Fibroblast of skin of back (primary cell): ENCODE measurements around the gene OSR1. TPM values are rescaled to one million over a fixed set of nuclear protein-coding genes. Genes with fewer than 3 reads are reported as not detected.
"Not testable (repeated sequence)": the region's sequence is repeated elsewhere in the genome, so short reads cannot be mapped to it uniquely, and the experiment has no call there.

ENCODE experiments used
- DNase-seq: peaks from one replicate; pipeline ENCODE4 v3.0.0-alpha.2; 2013
- polyA plus RNA-seq, 2 experiments: library from polyadenylated mRNA; unstranded; fragments of 120-200 nt; gene quantifications; one replicate each; pipeline ENCODE4 v1.2.1, GENCODE V29; 2013; ENCODE audit not compliant: insufficient read length in 2 of 2

Gene OSR1
- 7.9 TPM for polyA plus RNA-seq (2013, experiment 1 of 2; ENCODE audit: insufficient read length)
- polyA plus RNA-seq (2013, experiment 2 of 2; ENCODE audit: insufficient read length) = 4.5 TPM

DNA sequence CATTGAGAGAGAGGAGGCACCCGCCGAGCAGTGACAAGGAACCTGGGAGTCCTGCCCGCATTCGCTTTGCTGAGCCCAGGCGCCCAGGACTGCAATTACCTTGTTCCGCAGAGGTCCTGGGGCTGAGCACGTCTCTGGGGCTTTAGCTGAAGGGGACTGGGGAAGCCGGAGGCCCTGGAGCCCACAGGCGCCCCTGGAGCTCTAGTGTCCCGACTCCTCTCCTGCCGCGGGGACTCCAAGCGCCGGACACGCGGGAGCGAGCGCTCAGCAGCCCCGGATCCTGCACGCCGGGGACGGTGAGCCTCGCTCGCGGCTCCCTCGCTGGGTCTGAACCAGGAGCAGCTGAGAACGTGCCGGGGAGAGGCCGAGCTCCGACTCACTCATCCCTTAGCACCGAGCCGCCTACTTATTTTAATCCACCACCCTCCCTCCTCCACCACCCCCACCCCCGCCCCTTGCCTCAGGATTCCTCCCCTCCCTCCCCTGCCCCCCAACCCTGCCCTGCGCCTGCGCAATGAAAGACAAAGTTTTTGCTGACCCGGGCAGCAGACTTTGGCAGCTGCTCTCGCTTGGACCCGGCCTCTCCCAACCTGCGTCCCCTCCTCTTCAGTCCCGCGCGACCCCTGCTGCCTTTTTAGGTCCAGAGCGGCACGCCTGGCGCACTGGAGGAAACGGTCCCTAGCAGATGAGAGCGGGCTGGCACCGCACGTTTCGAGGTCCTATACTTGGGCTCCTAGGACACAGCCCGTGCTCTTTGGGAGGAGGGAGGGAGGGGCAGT, at the start of gene OSR1:
TSS of gene OSR1 (minus strand) at position 382 of the 779 bp plus-strand sequence. CDS start 4,818 bp downstream, outside the sequence.
- peak; percentile 84 for DNase-seq

DNA sequence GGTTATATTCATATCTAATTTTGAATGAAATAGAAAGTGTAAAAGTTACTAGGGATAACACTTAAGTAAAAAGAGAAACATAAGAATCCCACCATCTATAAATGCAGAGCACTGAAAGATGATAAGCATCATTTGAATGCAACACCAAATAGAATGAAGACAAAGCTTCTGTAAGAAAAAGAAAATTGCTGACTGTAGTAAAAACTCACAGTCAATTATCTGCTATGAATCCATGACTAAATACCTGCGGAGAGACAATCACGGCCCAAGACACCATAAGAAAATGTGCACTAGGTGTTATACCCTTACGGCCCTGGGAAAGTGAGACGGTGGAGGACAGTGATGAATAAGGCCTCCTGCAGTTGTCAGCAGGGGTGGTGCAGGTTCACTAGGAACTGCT, 45.4 kb upstream of the OSR1 start:
- DNase-seq = no peak

DNA sequence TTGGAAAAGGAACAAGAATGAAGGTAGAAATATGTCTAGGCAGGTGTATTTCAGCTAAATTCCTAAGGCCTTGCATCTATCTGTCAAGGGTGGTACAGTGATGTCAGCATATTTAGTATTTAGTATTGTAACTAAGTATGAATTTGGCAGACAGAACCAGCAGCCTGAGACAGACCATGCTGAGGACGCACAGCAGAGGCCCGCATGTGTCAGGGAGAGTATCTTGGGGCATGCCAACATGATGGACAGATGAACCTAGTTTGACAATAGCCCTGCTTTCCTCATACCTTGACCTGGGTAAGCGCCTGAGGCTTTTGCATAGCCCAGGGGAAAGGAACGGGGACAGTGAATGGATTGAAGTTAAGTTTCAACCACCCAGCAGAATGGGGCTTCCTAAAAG, 33.8 kb upstream of the OSR1 start:
- DNase-seq = no peak

DNA sequence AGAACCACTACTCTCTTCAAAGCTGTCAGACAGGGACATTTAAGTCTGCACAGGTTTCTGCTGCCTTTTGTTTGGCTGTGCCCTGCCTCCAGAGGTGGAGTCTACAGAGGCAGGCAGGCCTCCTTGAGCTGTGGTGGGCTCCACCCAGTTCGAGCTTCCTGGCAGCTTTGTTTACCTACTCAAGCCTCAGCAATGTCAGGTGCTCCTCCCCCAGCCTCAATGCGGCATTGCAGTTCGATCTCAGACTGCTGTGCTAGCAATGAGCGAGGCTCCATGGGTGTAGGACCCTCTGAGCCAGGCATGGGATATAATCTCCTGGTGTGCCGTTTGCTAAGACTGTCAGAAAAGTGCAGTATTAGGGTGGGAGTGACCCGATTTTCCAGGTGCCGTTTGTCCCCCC, 31.0 kb upstream of the OSR1 start:
- DNase-seq = not testable (repeated sequence)

DNA sequence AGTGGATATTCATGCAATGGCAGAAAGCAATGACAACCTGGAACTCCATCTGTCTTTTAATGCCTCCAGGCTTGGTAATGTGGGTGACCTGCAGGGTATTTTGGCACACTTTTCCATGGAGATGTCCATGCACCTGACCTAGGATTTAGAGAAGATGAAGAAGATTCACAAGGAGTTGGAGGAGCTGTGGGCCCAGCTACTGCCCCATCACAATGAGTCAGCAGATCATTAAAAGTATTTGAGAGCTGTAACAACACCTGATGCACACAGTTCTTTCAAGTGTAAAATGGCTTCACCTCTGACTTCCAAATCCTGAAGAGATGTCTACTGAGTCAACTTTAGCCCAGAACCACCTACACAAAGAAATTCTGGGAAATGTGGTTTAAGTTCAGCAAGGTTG, 22.1 kb upstream of the OSR1 start:
- no peak for DNase-seq

DNA sequence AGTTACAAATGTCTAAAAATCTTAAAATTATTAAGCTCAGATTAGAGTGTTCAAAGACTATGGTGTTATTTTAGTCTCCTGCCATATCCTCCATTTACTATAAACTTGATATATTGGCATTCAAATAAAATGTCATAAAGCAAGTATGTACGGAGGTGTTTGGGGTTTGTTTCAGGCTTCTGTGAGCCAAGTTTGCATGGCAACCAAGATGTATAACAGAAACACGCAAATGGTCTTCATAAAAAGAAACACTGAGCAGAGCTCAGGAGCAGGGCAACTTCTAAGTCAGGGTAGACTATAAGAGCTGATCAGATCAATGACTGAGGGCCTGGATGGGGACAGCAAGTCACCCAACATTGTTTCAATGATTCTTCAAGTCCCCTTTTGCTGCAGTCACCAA, 20.5 kb upstream of the OSR1 start:
- no peak for DNase-seq

DNA sequence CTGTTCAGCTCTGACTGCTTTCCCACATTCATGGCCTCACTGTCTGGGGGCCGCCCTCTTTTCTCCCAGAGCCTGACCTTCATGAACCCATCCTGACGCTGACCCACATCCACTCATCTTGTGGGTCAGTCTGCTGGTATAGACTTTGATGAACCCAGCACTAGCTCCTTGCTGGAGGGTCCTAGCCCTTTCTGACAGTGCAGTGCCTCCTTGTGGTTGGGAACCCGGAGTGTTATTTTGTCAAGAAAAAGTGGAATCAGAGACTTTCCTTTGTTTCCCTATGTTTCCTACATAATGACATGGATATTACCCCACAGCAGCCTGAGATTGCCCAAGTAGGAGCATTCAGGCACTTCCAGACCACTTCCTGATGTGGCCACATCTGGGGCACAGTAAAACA, 19.3 kb upstream of the OSR1 start:
- DNase-seq = no peak

DNA sequence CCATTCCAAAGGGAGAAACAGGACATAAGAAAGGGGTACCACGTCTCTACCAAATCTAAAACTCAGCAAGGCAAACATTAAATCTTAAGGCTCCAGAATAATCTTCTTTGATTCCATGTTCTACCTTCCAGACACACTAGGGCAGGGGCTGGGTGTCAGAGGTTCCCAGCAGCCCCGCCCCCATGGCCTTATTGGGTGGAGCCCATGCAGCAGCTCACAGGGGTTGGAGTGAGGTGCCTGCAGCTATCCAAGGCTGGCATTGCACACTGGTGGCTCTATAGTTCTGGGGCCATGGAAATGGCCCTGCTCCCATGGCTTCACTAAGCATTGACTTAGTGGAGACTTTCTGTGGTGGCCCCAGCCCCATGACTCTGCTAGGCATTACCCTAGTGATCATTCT, 14.9 kb upstream of the OSR1 start:
- no peak for DNase-seq

DNA sequence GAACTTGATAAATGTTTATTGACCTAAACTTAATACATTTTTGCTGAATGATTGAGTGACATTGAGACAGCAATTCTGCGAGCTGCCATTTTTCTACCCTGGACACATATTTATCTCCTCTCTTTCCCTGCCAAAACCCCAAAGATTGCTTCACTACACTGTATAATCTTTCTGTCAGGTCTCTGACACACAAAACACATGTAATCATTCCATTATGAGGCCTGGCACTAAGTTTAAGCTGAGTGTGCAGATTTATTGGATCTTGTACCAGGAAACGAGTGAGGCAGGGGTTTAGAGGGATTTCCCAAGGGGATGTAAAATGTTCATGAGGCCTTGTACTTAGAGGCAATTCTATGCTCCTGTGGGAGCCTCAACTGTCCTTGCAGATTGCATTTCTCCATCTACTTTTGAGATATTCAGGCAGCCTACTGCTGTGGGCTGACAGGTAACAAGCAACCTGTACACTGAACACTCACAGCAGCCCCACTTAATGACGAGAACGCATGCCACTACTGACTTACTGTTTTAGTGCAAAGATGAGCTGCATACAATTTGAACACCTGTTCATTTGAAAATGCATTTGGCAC, 13.7 kb upstream of the OSR1 start:
- no peak for DNase-seq

DNA sequence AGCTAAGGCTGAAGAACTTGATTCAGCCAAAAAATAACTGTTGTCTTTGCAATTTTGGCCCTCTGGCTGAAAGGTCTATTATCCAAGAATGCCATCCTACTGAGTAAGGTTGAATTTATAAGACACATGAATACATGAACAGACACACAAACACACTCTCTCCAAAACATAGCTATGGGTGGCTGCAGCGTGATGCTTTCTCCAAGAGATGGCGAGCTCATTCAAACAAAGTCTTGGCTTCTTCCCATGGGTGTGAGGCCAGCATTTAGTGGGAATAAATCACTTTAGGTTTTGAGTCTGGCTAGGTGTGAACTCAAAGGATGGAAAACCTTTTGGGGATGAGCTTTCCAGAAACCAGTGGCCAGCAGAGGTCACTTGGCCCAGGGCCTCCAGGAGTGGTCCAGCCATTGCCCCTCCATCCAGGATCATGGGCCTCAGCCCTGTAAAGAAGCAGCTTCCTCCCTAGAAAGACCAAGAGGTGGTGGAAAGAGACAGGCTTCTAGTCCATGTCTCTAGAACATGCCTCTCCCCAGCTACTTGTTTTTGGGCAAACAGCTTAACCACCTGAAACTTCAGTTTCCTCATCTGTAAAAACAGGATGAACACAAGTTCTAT, 11.0 kb upstream of the OSR1 start:
- DNase-seq = peak; percentile 60

DNA sequence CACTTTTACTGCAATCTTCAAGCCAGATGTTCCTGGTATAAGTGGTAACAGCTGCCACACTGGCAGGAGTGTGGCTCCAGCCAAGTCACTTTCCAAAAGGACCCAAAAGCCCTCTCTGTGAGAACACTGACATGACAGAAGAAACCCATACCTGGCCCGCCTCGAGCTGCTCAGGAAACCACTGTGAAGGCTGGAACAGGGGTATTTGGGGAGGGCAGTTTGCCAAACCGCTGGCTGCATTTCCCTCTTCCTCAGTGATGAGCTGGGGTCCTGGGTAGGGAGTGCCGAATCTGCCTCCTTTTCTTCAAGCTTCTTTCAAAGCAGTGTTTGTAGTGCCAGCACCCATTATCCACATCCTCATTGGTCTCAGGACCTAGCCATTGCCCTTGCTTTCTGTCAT, 10.3 kb upstream of the OSR1 start:
- no peak for DNase-seq

DNA sequence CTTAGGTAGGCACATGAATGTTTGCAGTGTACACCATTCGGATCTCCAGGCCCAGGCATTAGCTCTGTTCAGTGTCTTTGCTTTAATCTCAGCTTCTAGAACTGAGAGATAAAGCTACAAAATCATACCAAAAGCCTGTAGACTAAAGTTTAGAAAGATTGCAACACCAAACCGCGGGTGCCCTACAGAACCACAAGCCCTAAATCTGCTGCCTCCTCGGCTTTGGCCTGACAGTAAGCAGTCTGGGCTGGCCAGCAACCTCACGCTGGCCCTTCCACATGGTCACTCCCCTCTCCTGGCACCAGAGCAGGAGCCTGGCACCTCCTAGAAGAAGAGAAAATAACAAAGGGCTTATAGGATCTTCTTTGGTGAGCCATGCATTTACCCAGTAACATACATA, 8.9 kb upstream of the OSR1 start:
- no peak for DNase-seq

DNA sequence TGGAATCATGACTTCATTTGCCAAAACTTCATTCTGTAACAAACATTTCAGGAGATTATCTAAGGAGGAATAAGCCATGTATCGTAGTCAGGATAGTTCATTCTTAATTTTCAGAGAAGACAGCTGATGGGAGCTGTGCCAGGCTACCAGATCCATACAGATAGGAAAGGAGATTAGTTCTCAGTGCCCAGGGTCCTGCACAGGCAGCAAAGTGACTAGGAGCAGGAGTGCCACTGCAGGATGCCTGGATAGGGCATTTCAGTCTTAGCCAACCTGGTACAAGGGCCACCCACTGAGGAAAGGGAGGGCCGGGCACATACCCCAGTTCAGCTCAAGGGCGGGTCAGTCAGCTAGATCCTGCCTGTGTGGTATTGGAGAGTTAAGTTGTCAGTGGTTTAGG, 6.7 kb upstream of the OSR1 start:
- DNase-seq = no peak

DNA sequence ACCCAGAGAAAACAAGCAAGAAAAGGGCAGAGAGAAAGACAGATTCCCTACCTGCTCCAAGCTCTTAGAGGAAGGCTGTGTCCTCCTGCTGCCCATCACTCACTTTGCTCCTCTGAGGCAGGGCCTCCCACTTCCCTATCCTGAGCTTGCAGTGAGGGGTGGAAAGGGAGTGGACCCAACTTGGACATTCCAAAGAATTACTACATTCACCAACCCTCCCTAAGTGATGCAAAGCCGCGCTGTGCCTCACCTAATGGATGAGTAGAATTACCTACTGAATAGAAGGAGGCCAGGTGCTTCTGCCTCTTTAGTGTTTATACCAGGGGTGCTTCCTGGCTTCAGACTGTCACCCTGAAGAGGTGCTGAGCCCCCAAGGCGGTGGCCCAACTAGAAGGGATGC, 5.6 kb upstream of the OSR1 start:
- no peak for DNase-seq

DNA sequence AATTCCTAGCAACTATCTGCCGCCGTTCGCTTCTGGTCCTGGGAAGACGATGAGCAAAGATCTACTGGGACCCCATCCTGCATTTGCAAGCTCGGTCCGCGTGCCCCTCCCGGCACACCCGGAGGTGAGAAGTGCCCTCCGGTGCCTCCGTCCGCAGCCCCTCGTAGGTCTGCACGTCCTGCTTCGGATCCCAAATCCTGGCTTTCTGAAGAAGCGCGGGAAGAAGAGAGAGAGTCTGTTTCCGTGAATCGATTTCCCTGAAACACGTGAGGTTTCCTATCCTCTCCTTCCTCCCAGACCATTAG, 5.0 kb upstream of the OSR1 start:
- DNase-seq = no peak

DNA sequence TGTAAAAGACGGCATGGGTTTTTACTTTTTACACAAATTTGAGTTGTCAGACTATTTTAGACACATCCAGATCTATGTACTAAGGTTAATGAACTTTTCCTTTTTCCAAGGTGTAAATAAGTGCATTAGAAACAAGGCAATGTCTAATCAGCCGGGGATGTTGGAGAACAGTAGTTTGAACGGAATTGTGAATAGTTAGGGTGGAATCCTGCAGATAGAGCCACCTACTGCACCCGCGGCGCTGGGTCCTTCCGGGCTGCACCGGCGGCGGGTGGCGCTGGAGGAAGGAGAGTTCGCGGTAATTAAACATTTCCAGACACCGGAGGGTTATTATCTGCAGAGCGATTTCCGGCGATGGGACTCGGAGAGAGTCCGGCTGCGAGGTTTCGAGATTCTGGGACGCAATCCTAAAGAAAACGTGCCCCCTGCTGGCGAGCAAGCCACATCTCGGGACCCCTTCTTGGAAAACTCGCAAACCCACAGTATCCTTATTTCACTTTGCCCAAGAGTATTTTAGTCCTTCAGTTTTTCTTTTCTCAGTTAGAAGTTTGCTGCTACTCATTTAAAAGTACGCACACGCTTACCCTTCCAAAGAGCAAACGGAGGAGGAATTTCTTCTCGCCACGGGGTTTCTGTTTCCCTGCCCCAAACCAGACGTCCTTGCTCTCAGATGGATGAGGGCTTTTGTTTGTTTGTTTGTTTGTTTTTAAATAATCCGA, 4.5 kb upstream of the OSR1 start:
- DNase-seq = peak; percentile 86

DNA sequence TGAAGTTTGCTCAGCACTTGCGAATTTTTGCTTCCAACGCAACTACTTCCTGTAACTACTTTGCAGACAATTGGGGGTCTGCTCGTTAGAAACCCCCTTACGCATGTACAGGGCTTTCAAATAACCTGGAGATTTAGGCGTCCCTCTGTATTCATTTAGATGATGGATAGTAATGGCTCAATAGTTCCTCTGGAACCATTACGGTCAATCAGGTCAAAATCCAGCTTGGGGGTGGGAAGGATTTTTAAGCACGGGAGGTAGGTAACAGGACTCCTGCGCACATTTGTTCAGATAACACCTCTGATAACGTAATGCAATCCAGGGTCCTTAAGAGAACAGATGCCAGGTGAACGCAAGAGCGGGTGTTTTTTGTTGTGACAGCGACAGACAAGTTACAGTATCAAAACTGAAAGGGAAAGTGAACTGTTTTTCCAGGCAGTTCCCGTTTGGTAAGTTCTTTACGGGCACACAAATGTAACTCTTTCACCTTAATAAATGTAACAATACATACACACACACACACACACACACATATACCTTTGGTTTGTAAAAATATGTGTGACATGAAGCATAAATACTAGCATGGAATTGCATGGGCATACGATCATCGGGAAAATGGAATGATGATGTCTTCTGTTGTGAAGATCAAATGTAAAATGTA, 3.8 kb upstream of the OSR1 start:
- peak; percentile 31 for DNase-seq

DNA sequence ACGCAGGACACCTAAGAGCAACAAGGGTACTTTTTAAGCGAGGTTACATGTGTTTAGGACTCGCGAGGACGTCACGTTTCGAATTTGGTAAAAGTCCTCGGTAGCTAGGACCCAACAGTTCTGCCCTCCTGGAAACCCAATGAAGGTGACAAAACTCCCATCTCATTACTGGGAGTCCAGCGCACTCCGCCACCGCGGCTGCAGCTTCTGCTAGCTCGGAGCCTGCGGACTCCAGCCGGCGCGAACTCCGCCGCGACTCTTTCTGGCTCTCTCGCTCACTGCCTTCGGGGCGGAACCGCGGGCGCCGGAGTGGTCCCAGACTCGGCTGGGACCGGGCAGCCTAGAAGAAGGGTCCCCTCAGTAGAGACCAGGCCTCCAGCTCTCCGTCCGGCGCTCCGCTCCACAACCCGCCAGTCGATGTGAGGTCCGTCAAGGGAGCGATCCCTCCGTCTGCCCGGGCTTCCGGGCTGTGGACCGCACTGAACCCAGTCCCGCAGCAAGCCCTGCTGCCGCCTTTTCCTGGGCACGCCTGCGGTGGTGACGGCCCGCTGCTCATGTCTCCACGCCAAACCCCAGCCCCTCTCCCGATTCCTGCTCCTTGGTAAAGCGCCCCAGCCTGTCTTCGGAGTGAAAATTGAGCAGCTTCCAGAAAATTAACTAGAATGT, 3.0 kb upstream of the OSR1 start:
- peak; percentile 40 for DNase-seq

DNA sequence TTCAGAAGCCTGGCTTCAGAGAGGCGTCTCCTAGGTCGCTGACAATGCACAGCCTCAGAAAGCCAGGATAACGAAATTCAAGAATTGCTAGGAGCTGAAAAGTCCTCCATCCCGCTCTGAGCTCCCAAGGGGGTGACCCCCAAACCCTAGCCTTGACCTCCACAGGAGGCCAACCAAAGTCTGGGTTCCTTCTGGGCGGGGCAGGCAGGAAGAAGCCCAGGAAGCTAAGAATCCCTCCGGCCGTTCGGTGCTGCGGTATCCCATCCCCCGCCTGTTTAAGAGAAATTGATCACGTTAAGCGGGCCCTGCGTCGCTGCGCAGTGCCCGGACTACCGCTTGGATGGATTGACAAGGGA, 2.5 kb upstream of the OSR1 start:
- DNase-seq = no peak

DNA sequence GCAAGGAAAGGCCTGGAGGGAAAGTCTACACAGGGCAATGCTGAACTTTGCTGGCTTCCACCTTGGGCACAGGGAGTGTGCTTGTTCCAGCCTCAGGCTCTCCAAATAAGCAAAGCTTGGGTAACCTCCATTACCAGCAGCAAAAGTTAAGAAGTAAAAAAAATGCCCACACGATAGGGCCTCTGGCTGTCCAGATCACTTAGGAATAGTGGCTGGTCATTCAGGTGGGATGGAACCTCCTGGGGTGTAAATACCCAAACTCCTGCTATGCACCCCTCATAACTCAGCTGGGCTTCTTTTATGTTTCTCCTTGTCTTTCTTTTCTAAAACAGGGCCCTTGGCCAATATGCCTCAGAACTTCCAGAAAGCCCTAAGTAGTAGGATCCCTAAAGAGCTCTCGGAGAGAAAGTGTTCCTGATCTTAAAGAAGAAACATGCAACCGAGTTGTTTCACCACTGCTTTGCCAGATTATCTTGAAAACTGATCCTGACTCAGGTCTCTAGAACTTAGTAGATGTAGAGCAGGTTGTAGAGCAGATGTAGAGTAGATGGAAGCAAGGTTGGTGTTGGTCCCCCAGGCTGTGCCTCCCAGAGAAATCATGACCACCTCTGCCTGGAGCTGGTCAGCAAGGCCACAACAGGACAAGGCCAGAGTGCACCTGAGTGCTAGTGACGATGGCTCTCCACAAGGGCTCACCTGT, 2.0 kb upstream of the OSR1 start:
- DNase-seq = no peak

DNA sequence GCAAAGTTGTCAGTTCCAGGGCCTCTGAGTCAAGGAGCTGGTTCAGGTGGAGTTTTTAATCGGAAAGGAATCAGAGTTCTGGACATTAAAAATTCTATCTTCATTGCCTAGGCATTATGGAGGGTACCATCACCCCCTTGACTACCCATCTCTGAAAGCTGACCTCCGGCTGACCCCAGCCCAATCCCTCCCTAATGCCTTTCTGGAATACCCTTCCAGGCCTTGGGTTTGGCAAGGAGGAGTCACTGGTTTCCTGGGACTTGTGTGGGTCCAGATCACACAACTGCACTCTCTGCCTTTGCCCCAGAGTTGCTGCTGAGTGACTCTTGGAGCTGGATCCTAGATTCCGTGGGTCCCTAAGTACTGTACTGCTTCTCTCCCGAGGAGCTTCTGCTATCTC, 1.0 kb upstream of the OSR1 start:
- DNase-seq = no peak

DNA sequence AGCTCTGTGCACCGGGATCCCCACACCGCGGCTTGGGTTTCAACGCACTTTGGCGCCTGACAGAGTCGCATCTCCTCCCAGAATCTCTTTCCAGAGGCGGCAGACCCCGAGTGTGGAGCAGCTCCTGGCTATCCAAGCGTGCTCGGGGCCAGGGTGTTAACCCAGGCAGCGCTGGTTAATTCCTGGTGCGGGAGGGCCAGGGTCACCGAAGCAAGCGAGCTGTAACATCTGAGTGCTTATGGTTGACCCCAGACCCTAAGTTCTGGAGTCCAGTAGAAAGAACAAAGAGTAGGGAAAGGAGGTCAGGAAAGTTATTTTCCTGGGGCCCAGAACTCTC, 566 bp upstream of the OSR1 start:
- no peak for DNase-seq
